ENCODE data around the gene CHD6. TPM values are rescaled to one million over a fixed set of nuclear protein-coding genes. Genes with fewer than 3 reads are reported as not detected.

The CHD6 gene
- total and polyA plus RNA-seq, 4 donors: 3.3 to 23.4 (median 18.2) TPM

DNA sequence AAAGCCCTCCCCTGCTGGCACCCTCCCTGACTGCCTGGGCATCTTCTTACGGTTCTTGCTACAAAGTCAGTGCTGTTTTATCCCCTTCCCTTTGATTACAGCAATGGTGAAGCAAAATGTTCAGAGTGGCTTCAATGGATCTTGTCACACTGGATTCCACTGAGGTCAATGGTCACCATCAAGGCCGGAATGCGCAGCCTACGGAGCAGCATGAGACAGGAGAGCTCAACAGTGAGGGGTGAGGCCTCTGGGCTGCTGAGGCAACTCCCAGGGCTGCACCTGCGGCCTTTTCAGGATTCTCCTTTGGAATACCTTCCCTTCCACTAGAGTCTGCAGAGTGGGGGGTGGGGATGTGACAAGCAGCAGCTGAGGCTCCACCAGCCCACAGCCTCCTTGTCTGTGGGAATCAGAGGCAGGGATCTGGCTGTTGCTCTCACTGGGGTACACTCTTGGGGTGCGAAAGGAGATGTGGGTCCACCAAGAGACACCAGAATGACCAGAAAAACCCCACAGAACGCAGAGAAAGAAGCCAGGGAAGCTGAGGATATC lies 211.2 kb downstream of the CHD6 start:
- no peaks in the 10 kb centered on the region for H3K9me3 ChIP-seq (ENCODE audit: control insufficient read depth in 4 of 4, low read length in 3 of 4)
- no peak for DNase-seq (ENCODE audit: low spot score)
- H3K4me1 ChIP-seq (ENCODE audit: control insufficient read depth in 4 of 4, insufficient read depth in 4 of 4, low read length in 3 of 4): no peaks in the 10 kb centered on the region
- no peak overlapping the region for H3K27ac ChIP-seq (ENCODE audit: low read depth in 1 of 2, low read length in 2 of 2)
- no peaks in the 10 kb centered on the region for H3K27me3 ChIP-seq (ENCODE audit: control insufficient read depth in 4 of 4, insufficient read depth in 4 of 4, low read length in 3 of 4)
- 95% methylated on average over 7 of the region's 7 CpGs for WGBS
- no peak for TF ChIP-seq HNF4G (IDR thresholded peaks at IDR 0.05)
- TF ChIP-seq JUND (IDR thresholded peaks at IDR 0.05): no peak
- TF ChIP-seq NR2F2 (IDR thresholded peaks at IDR 0.05): no peak
- no peak for TF ChIP-seq FOXA2 (IDR thresholded peaks at IDR 0.05)
- TF ChIP-seq HNF4A (conservative IDR thresholded peaks at IDR 0.05): no peak
- TF ChIP-seq SP1 (IDR thresholded peaks at IDR 0.05): no peak
- no peak for TF ChIP-seq RAD21 (IDR thresholded peaks at IDR 0.05)
- TF ChIP-seq ZBTB33 (IDR thresholded peaks at IDR 0.05): no peak
- TF ChIP-seq, protein P1, sequence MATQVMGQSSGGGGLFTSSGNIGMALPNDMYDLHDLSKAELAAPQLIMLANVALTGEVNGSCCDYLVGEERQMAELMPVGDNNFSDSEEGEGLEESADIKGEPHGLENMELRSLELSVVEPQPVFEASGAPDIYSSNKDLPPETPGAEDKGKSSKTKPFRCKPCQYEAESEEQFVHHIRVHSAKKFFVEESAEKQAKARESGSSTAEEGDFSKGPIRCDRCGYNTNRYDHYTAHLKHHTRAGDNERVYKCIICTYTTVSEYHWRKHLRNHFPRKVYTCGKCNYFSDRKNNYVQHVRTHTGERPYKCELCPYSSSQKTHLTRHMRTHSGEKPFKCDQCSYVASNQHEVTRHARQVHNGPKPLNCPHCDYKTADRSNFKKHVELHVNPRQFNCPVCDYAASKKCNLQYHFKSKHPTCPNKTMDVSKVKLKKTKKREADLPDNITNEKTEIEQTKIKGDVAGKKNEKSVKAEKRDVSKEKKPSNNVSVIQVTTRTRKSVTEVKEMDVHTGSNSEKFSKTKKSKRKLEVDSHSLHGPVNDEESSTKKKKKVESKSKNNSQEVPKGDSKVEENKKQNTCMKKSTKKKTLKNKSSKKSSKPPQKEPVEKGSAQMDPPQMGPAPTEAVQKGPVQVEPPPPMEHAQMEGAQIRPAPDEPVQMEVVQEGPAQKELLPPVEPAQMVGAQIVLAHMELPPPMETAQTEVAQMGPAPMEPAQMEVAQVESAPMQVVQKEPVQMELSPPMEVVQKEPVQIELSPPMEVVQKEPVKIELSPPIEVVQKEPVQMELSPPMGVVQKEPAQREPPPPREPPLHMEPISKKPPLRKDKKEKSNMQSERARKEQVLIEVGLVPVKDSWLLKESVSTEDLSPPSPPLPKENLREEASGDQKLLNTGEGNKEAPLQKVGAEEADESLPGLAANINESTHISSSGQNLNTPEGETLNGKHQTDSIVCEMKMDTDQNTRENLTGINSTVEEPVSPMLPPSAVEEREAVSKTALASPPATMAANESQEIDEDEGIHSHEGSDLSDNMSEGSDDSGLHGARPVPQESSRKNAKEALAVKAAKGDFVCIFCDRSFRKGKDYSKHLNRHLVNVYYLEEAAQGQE (IDR thresholded peaks at IDR 0.05): no peak
- TF ChIP-seq MAX (IDR thresholded peaks at IDR 0.05): no peak
- no peak for TF ChIP-seq FOXA1 (IDR thresholded peaks at IDR 0.05)
- TF ChIP-seq EGR1 (IDR thresholded peaks at IDR 0.05; ENCODE audit: low read depth in 2 of 2): no peak
- TF ChIP-seq RXRA (IDR thresholded peaks at IDR 0.05): no peak
- no peak for TF ChIP-seq TAF1 (conservative IDR thresholded peaks at IDR 0.05)
- TF ChIP-seq YY1 (IDR thresholded peaks at IDR 0.05): no peak
- TF ChIP-seq GABPA (IDR thresholded peaks at IDR 0.05 in 1 of 2, conservative IDR thresholded peaks at IDR 0.05 in 1 of 2): no peak
- no peak for TF ChIP-seq ATF3 (IDR thresholded peaks at IDR 0.05)
- TF ChIP-seq, protein P2, sequence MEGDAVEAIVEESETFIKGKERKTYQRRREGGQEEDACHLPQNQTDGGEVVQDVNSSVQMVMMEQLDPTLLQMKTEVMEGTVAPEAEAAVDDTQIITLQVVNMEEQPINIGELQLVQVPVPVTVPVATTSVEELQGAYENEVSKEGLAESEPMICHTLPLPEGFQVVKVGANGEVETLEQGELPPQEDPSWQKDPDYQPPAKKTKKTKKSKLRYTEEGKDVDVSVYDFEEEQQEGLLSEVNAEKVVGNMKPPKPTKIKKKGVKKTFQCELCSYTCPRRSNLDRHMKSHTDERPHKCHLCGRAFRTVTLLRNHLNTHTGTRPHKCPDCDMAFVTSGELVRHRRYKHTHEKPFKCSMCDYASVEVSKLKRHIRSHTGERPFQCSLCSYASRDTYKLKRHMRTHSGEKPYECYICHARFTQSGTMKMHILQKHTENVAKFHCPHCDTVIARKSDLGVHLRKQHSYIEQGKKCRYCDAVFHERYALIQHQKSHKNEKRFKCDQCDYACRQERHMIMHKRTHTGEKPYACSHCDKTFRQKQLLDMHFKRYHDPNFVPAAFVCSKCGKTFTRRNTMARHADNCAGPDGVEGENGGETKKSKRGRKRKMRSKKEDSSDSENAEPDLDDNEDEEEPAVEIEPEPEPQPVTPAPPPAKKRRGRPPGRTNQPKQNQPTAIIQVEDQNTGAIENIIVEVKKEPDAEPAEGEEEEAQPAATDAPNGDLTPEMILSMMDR (IDR thresholded peaks at IDR 0.05; ENCODE audit: low read depth, low read length, missing input control): no peak
- no peak overlapping the region for H3K4me3 ChIP-seq (ENCODE audit: low read depth in 1 of 3, low read length in 3 of 3)
- H3K9ac ChIP-seq (ENCODE audit: low read depth in 1 of 2, low read length in 2 of 2): no peak overlapping the region
- peaks cover 11 to 74% (median 36%) of the 10 kb centered on the region in 4 donors for H3K36me3 ChIP-seq (ENCODE audit: control insufficient read depth in 4 of 4, insufficient read depth in 3 of 4, low read depth in 1 of 4, low read length in 3 of 4)

All from liver (tissue), 9 donors.